Measurements from ENCODE around the gene RAP1GAP2.
"Not testable (repeated sequence)": the region's sequence is repeated elsewhere in the genome, so short reads cannot be mapped to it uniquely, and the experiment has no call there.

Gene RAP1GAP2

DNA sequence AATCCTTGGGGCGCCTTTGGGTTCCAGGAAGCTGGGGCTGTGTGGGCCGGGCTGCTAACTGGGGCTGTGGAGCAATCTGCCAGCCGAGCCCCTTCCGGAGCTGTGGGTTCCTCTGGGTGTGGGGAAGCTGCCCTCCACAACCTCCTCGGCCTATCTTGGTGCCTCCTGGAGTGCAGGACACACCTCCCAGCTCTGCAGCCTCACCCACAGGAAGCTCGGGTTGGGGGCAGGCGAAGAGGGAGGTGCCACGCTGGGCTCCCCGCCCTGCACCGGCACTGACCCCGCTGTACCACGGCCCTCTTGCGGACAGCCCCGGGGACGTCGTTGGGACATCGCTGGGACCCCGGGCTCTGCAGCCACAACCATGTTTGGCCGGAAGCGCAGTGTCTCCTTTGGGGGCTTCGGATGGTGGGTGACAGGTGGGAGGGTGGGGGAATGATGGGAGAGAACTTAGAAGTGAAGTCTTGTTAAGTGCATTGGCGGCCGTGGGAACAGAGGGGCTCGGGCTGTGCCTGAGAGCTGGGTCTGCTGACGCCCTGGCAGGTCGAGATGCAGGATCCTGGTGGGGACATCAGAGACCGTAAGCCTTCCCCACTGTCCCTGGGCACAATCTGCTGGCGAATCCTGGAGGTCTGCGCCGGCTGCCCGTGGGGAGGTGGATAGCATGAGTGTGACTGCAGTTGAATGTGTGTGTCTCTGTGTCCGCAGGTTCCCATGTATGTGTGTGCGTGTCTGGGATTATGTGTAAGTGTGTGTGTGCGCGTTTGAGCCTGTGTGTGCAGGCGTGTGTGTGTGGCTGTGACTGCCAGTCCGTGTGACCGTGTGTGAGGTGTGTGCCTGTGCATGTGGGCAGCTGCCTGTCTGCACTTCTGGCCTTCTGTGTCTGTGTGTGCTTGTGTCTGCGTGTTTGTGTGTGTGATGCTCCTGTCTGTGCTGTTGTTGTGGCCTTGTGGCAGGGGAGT, at the start of gene RAP1GAP2:
RAP1GAP2 (plus strand) TSS at position 275 of the 962 bp plus-strand sequence; CDS start at position 365, 90 bp downstream.
- no peak for DNase-seq

- peak in 1 of 2 experiments; percentile 69 for DNase-seq
These were observed 47.0 kb upstream of the RAP1GAP2 start, which contains the start of gene CCDC92B for GRCh38 chr17:2749058-2749783. TSS of gene CCDC92B (minus strand) at chr17:2749652. CDS start at chr17:2735145, 14,507 bp downstream.

DNA sequence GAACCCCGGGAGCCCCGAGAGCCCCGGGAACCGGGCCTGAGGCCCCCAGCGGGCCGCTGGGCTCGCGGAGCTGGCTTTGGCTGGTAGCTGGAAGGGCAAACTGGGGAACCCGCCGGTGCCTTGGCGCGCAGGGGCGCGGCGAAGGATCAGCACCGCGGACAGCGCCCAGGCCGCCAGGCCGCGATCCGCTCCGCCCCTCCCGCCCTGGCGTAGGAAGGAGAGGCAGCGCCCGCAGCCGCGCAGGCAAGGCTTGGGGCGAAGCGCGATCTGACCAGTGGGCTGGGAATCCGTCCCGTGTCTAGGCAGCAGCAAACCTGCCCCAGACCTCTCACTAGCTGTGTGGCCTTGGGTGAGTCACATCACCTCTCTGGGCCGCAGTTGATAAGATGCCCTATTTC, 46.5 kb upstream of the RAP1GAP2 start:
- peak in 1 of 2 experiments; percentile 72 for DNase-seq

DNA sequence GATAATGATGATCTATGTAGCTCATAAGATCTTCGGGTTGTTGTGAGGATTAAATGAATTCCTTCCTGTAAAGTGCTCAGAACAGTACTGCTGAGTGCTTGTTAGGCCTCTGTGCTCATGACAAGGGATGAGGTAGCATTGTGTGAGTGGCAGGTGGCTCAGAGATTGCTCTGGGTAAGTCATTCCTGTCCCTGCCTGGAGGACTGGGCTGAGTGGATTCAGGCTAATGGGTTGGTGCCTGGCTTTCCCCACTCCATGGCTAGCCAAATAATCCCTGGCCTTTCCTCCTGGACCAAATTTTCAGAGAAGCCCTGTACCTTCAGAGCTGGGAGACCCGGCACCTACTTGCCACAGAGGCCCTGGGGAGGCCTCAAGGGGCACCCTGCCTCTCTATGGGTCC, 45.5 kb upstream of the RAP1GAP2 start:
- no peak for DNase-seq

GRCh38 chr17:2751491-2751890, 44.7 kb upstream of the RAP1GAP2 start:
- no peak for DNase-seq

- peak in 1 of 2 experiments; percentile 57 for DNase-seq
These were observed 40.1 kb upstream of the RAP1GAP2 start for GRCh38 chr17:2755891-2756724.

DNA sequence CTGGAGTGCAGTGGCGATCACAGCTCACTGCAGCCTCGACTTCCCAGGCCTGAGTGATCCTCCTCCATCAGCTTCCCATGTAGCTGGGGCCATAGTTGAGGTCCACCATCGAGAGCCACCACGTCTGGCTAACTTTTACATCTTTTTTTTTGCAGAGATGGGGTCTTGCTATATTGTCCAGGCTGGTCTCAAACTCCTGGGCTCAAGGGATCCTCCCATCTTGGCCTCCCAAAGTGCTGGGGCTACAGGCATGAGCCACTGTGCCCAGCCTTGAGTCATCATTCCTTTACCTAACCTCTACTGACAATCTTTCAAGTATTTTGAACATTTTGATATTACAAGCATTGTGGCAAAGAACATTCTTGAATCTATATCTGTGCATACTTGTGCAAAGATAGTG, 37.4 kb upstream of the RAP1GAP2 start:
- no peak for DNase-seq

- no peak for DNase-seq
These were observed 26.1 kb upstream of the RAP1GAP2 start for GRCh38 chr17:2770129-2770528.

DNA sequence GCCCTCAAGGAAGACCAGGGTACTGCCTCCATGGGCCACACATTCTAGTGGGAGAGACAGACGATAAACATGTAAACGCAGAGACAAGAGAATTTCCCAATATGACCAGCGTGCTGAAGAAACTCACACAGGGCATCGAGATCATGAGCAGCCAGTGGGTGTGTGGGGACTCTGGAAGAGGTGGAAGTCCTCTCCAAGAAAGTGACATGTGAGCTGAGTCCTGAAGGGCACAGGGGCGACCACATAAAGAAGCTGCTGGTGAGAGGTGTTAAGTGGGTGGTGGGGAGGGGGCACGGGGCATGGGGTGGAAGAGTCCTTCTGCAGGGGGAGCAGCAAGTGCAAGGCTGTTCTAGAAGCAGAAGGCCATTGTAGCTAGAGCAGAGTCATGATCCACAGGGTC, 21.0 kb upstream of the RAP1GAP2 start:
- DNase-seq: no peak

DNA sequence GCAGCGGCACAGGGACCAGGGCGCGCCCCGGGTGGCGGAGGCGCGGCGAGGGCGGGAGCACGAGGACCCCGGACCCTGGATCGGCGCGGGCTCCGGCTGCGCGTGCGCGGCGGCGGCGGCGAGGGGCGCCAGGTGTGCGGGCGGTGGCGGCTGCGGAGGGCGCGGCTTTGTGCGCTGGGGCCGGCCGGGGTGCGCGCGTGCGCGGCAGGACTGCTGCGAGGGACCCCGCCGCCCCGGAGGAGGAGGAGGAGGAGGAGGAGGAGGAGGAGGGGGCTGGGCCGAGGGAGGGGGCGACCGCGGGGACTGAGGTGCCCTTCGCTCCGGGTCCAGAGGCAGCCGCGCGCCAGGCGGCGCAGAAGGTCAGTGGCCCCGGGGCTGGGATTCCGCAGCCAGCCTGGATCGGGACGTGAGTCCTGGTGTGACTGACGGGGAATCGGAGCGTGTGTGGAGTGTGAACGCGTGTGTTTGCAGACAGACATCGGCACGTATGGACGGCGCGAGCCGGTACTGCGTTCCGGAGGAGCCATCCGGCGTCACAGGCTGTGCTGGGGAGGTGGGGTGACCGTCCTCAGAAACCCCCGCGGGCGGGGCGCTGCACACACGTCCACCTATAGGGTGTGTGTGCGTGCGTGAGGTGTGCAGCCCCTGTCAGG, 19.5 kb upstream of the RAP1GAP2 start:
- DNase-seq: peak in 1 of 2 experiments; percentile 83

DNA sequence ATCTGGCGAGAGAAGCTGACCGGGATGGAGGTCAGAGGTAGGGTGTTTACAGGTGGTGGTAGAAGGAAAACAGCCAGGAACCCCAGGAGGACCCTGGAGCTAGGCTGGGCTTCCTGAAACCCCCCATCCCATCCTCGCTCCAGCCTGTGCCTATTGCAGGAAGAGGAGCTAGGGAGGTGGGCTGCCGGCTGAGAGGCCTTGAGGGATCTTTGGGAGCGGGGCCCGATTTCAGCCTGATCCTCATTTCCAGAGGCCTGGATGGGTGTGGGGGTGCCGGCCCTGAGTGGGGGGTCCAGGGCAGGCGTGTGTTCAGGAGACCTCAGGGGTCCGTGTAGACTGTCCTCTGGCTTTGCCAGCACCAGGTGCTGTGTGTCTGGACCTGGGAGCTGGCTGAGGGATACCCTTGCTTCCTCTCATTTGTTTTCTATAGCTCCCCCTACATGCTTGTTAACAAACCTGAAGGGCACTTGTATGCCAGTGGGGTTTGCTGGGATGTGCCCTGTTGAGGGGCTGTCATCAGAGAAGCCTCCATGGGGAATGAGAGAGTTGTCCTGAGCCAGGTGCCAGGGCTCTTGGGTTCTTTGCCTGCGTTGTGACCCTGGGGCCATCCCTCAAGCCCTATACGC, 18.9 kb upstream of the RAP1GAP2 start:
- peak in 1 of 2 experiments; percentile 48 for DNase-seq

GRCh38 chr17:2778489-2778888, 17.7 kb upstream of the RAP1GAP2 start:
- DNase-seq: no peak

GRCh38 chr17:2779545-2779944, 16.7 kb upstream of the RAP1GAP2 start:
- DNase-seq: no peak

- DNase-seq: no peak
These were observed 16.0 kb upstream of the RAP1GAP2 start for GRCh38 chr17:2780256-2780655.

DNA sequence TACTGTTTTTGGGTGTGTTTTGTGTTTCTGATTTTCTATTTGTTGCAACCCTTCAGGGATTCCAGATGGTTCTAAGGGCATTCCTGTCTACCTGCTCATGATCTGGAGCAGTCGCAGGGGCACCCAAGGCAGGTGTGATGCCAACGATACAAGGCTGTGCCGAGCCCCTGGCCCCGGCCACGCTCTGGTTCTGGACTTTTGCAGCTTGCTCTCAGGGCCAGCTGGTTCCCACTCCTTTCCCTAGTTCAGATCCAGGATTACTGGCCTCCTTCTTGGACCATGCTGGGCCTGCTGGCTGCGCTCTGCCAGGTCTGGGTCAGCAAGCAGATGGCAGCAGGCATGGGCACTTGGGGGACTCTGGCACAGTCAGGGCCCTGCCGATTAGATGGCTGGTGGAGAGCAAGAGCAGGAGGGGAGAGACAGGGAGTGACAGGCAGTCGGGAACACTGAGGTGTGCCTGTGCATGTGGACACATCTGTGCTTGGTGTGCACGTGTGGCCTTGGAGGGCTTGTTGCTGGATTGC, 15.2 kb upstream of the RAP1GAP2 start:
- no peak for DNase-seq

DNA sequence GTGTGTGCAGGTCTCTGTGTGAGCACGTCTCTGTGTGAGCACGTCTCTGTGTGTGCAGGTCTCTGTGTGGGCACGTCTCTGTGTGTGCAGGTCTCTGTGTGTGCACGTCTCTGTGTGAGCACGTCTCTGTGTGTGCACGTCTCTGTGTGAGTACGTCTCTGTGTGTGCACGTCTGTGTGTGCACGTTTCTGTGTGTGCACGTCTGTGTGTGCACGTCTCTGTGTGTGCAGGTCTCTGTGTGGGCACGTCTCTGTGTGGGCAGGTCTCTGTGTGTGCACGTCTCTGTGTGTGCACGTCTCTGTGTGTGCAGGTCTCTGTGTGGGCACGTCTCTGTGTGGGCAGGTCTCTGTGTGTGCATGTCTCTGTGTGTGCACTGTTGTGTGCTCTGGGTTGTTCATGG, 14.6 kb upstream of the RAP1GAP2 start:
- not testable (repeated sequence) for DNase-seq

DNA sequence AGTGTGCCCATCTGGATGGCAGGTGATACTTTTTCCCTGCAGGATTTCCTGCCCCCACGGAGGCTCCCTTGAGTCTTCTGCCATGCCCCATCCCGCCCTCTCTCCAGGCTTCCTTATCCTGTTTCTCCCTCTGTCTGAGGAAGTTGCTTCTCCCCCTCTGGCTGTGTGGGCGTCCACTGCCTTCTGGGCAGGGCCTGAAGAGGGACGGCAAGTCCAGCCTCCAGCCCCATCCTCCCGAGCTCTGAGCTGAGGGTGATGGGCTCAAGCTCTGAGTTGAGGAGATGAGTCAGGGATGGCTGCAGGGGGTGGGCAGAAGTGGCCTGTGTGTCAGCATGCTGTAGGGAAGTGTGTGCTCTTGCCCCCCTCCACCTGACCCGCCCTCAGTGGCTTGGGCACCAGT, 14.2 kb upstream of the RAP1GAP2 start:
- no peak for DNase-seq

- DNase-seq: no peak
These were observed 12.8 kb upstream of the RAP1GAP2 start for GRCh38 chr17:2783310-2784030.

- DNase-seq: no peak
These were observed 11.4 kb upstream of the RAP1GAP2 start for GRCh38 chr17:2784864-2785263.

- DNase-seq: not testable (repeated sequence)
These were observed 10.9 kb upstream of the RAP1GAP2 start for GRCh38 chr17:2785376-2785775.
